SH-SY5Y (cell line): ENCODE data around the gene C17orf114.

ENCODE experiments used
- GATA2 ChIP-seq: IDR thresholded peaks from 2 replicates; pipeline ENCODE4 v1.6.1; 2011; ENCODE audit warnings: mild to moderate bottlenecking, low read depth, low read length
- GATA3 ChIP-seq: IDR thresholded peaks from 2 replicates; pipeline ENCODE4 v1.6.1; 2011; ENCODE audit warnings: low read depth, mild to moderate bottlenecking, low read length, moderate library complexity

GRCh38 chr17:4807605-4808377 is 5.7 kb upstream of the C17orf114 start:
- TF ChIP-seq GATA3 (no peak), GATA2 (no peak)
